ENCODE measurements around the gene RUBCNL. TPM values are rescaled to one million over a fixed set of nuclear protein-coding genes. Genes with fewer than 3 reads are reported as not detected.

RUBCNL gene
- total and polyA plus RNA-seq, 9 of the 15 experiments (the other 6 are each of a cell fraction or from before 2014, with no cell fraction given) = 0.04 to 0.35 (median 0.12) TPM; not detected in 3

GRCh38 chr13:46339035-46339666, 47.9 kb downstream of the RUBCNL start (continued):
- TF ChIP-seq ZBTB40 (IDR thresholded peaks at IDR 0.05) = no peak
- no peak for TF ChIP-seq ZBTB40 (CRISPR knock-in tag; IDR thresholded peaks at IDR 0.05)
- no peak for TF ChIP-seq YBX1 (IDR thresholded peaks at IDR 0.05)

Measured in K562 (cell line).